HEK293 (cell line): ENCODE data around the gene SLC2A4.

Experiments
- ZNF514 ChIP-seq: fragments of 450-650 bp; formaldehyde crosslinking; IDR thresholded peaks from 2 replicates; pipeline ENCODE4 v1.5.1; 2016; ENCODE audit warnings: missing biosample characterization, missing genetic modification characterization
- ZNF843 ChIP-seq: fragments of 450-650 bp; formaldehyde crosslinking; IDR thresholded peaks from 2 replicates; pipeline ENCODE4 v1.5.1; 2016; ENCODE audit warnings: missing biosample characterization, missing genetic modification characterization
- TF ChIP-seq, protein P1 (sequence below): fragments of 450-650 bp; IDR thresholded peaks from 2 replicates; pipeline ENCODE4 v1.5.1; 2018; ENCODE audit warnings: missing biosample characterization, mild to moderate bottlenecking, missing genetic modification characterization
- TF ChIP-seq, protein P2 (sequence below): fragments of 450-650 bp; formaldehyde crosslinking; IDR thresholded peaks from 2 replicates; pipeline ENCODE4 v1.5.1; 2016; ENCODE audit warnings: missing biosample characterization, missing genetic modification characterization
- TF ChIP-seq, protein P3 (sequence below): IDR thresholded peaks from 2 replicates; pipeline ENCODE4 v1.6.1; 2011; ENCODE audit warnings: mild to moderate bottlenecking, low read depth, low read length, borderline replicate concordance

DNA sequence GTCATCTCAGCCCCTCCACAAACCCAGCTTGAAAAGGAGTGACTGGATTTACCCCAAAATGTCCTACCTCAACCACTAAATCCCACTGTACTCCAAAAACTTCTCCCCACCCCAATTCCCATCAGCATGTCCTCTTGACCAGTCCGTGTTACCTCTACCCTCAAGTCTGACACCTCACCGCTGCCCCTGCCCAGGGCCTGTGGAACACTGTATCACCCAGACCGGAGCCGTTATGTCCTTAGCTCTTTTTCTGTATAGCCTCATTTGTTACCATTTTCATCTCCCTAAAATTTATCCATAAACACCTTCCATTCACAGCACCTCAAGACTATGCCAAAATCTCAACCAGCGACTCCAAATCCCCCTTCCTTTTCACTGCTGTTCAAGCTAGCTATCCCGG, 44.7 kb upstream of the SLC2A4 start:
- TF ChIP-seq ZNF514 (no peak), ZNF843 (tag by site-specific recombination) (no peak)
- TF ChIP-seq, protein P1, sequence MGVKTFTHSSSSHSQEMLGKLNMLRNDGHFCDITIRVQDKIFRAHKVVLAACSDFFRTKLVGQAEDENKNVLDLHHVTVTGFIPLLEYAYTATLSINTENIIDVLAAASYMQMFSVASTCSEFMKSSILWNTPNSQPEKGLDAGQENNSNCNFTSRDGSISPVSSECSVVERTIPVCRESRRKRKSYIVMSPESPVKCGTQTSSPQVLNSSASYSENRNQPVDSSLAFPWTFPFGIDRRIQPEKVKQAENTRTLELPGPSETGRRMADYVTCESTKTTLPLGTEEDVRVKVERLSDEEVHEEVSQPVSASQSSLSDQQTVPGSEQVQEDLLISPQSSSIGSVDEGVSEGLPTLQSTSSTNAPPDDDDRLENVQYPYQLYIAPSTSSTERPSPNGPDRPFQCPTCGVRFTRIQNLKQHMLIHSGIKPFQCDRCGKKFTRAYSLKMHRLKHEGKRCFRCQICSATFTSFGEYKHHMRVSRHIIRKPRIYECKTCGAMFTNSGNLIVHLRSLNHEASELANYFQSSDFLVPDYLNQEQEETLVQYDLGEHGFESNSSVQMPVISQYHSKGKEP, result no peak
- TF ChIP-seq, protein P2, sequence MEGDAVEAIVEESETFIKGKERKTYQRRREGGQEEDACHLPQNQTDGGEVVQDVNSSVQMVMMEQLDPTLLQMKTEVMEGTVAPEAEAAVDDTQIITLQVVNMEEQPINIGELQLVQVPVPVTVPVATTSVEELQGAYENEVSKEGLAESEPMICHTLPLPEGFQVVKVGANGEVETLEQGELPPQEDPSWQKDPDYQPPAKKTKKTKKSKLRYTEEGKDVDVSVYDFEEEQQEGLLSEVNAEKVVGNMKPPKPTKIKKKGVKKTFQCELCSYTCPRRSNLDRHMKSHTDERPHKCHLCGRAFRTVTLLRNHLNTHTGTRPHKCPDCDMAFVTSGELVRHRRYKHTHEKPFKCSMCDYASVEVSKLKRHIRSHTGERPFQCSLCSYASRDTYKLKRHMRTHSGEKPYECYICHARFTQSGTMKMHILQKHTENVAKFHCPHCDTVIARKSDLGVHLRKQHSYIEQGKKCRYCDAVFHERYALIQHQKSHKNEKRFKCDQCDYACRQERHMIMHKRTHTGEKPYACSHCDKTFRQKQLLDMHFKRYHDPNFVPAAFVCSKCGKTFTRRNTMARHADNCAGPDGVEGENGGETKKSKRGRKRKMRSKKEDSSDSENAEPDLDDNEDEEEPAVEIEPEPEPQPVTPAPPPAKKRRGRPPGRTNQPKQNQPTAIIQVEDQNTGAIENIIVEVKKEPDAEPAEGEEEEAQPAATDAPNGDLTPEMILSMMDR, result no peak
- TF ChIP-seq, protein P3, sequence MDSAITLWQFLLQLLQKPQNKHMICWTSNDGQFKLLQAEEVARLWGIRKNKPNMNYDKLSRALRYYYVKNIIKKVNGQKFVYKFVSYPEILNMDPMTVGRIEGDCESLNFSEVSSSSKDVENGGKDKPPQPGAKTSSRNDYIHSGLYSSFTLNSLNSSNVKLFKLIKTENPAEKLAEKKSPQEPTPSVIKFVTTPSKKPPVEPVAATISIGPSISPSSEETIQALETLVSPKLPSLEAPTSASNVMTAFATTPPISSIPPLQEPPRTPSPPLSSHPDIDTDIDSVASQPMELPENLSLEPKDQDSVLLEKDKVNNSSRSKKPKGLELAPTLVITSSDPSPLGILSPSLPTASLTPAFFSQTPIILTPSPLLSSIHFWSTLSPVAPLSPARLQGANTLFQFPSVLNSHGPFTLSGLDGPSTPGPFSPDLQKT, result no peak
